IMR-90 (cell line): ENCODE measurements around the gene MEX3B. TPM values are rescaled to one million over a fixed set of nuclear protein-coding genes. Genes with fewer than 3 reads are reported as not detected.

ENCODE experiments used
- ATAC-seq: fragments of 200-7000 bp; cut with Tn5 transposase; 2 replicates; pipeline ENCODE4 v1.9.1; 2020; ENCODE audit warnings: low read depth, mild to moderate bottlenecking, moderate library complexity
- BruUV-seq: library from RNA; stranded (reverse); fragments of 400-500 nt; replicated peaks from 2 replicates; lab custom pipeline; 2021; lab: Mats Ljungman, UMichigan
- CTCF ChIA-PET: fragments of 300-600 bp; formaldehyde crosslinking; extraction: SDS; loops from one replicate; lab custom pipeline; 2021; ENCODE audit warnings: antibody characterized with exemption; lab: Yijun Ruan, JAX
- POLR2A ChIA-PET: fragments of 300-600 bp; sonication (Branson Sonifier 250); formaldehyde crosslinking; loops from one replicate; lab custom pipeline; 2022; ENCODE audit warnings: antibody characterized with exemption; ENCODE audit not compliant: unreplicated experiment; lab: Charles Lee
- DNase-seq: peaks from one replicate; pipeline ENCODE4 v3.0.0; 2013
- H2AFZ ChIP-seq: replicated peaks from 2 replicates; pipeline ENCODE3; 2013; ENCODE audit warnings: low read length, mild to moderate bottlenecking; ENCODE audit not compliant: poor library complexity
- H2AK5ac ChIP-seq: 2 replicates; pipeline ENCODE4 v1.6.1; 2013; ENCODE audit warnings: low read depth, low read length, inconsistent platforms
- H2AK9ac ChIP-seq: replicated peaks from 2 replicates; pipeline ENCODE3; 2013; ENCODE audit warnings: mild to moderate bottlenecking, low read depth, low read length, moderate library complexity; ENCODE audit not compliant: poor library complexity
- H2BK120ac ChIP-seq: 2 replicates; pipeline ENCODE4 v1.6.1; 2013; ENCODE audit warnings: low read depth, low read length, inconsistent platforms
- H2BK15ac ChIP-seq: 3 replicates; pipeline ENCODE4 v1.6.1; 2013; ENCODE audit warnings: low read depth, low read length, inconsistent platforms
- H2BK20ac ChIP-seq: 2 replicates; pipeline ENCODE4 v1.6.1; 2013; ENCODE audit warnings: low read depth, mild to moderate bottlenecking, inconsistent platforms, low read length, moderate library complexity
- H2BK5ac ChIP-seq: 2 replicates; pipeline ENCODE4 v1.6.1; 2013; ENCODE audit warnings: mild to moderate bottlenecking, low read depth, low read length, inconsistent platforms; ENCODE audit not compliant: poor library complexity, severe bottlenecking
- H3K14ac ChIP-seq: replicated peaks from 2 replicates; pipeline ENCODE4 v1.6.1; 2013; ENCODE audit warnings: low read depth, low read length, inconsistent platforms
- H3K18ac ChIP-seq: 2 replicates; pipeline ENCODE4 v1.6.1; 2013; ENCODE audit warnings: low read depth, low read length, control low read depth
- H3K23ac ChIP-seq: 2 replicates; pipeline ENCODE4 v1.6.1; 2013; ENCODE audit warnings: low read depth, low read length, inconsistent platforms
- H3K27ac ChIP-seq: 2 replicates; pipeline ENCODE4 v1.5.1; 2013; ENCODE audit warnings: mild to moderate bottlenecking, control low read depth, low read length; ENCODE audit not compliant: insufficient read depth
- H3K27me3 ChIP-seq: 2 replicates; pipeline ENCODE4 v1.6.1; 2013; ENCODE audit warnings: low read length; ENCODE audit not compliant: control insufficient read depth, insufficient read depth
- H3K36me3 ChIP-seq: 2 replicates; pipeline ENCODE4 v1.6.1; 2013; ENCODE audit warnings: low read length, mixed read lengths; ENCODE audit not compliant: control insufficient read depth, insufficient read depth
- H3K4ac ChIP-seq: 2 replicates; pipeline ENCODE4 v1.6.1; 2013; ENCODE audit warnings: low read depth, low read length, inconsistent platforms
- H3K4me1 ChIP-seq: 2 replicates; pipeline ENCODE4 v1.6.1; 2013; ENCODE audit warnings: low read length, mixed read lengths; ENCODE audit not compliant: control insufficient read depth, insufficient read depth
- H3K4me2 ChIP-seq: 2 replicates; pipeline ENCODE4 v1.6.1; 2013; ENCODE audit warnings: low read depth, mild to moderate bottlenecking, control low read depth, low read length, moderate library complexity
- H3K4me3 ChIP-seq: 2 replicates; pipeline ENCODE4 v1.5.1; 2013; ENCODE audit warnings: low read depth, mild to moderate bottlenecking, control low read depth, low read length, moderate library complexity; ENCODE audit not compliant: insufficient read depth
- H3K56ac ChIP-seq: 2 replicates; pipeline ENCODE4 v1.6.1; 2013; ENCODE audit warnings: low read length, inconsistent platforms; ENCODE audit not compliant: insufficient read depth; ENCODE audit errors: extremely low read depth
- H3K79me1 ChIP-seq, 2 experiments: 2 replicates each; pipeline ENCODE4 v1.6.1; 2013; ENCODE audit warnings: low read length in 2 of 2, inconsistent platforms in 1 of 2, low read depth in 1 of 2
- H3K9ac ChIP-seq: 2 replicates; pipeline ENCODE4 v1.6.1; 2013; ENCODE audit warnings: low read depth, low read length, control low read depth
- H3K9me1 ChIP-seq: 2 replicates; pipeline ENCODE4 v1.6.1; 2013; ENCODE audit warnings: low read length, inconsistent platforms; ENCODE audit not compliant: insufficient read depth
- H3K9me3 ChIP-seq: 2 replicates; pipeline ENCODE4 v1.6.1; 2013; ENCODE audit warnings: low read length; ENCODE audit not compliant: control insufficient read depth, insufficient read depth
- H4K20me1 ChIP-seq: 2 replicates; pipeline ENCODE4 v1.6.1; 2013; ENCODE audit warnings: low read length, inconsistent platforms; ENCODE audit not compliant: insufficient read depth
- H4K5ac ChIP-seq: 2 replicates; pipeline ENCODE4 v1.6.1; 2013; ENCODE audit warnings: mild to moderate bottlenecking, low read depth, low read length, control low read depth
- H4K8ac ChIP-seq, 2 experiments: 2 replicates each; pipeline ENCODE4 v1.6.1; 2013; ENCODE audit warnings: low read depth in 2 of 2, low read length in 2 of 2, control low read depth in 1 of 2, inconsistent platforms in 1 of 2
- H4K91ac ChIP-seq: 2 replicates; pipeline ENCODE4 v1.6.1; 2013; ENCODE audit warnings: low read depth, low read length, inconsistent platforms; ENCODE audit not compliant: insufficient read depth
- CEBPB ChIP-seq: IDR thresholded peaks from 2 replicates; pipeline ENCODE4 v1.6.1; 2012; ENCODE audit warnings: low read depth, low read length, improper control_type of control experiment
- MAFK ChIP-seq: IDR thresholded peaks from 2 replicates; pipeline ENCODE4 v1.6.1; 2012; ENCODE audit warnings: low read depth, low read length, improper control_type of control experiment
- WGBS, 2 experiments: methylation state at CpG; one replicate each; pipeline versions ENCODE4 v1.1.5 to v1.1.7; 2013; ENCODE audit warnings: missing lambda C conversion rate in 2 of 2; ENCODE audit not compliant: insufficient read length in 1 of 2; ENCODE audit errors: extremely low coverage in 2 of 2; 5-methylcytosine and 5-hydroxymethylcytosine counted together
- dilution Hi-C: fragments of 300-500 bp; cut with HindIII; formaldehyde crosslinking; loops from one replicate; pipeline ENCODE4 v1.14.3; 2018; ENCODE audit warnings: low sequenced_read_pairs; ENCODE audit not compliant: unreplicated experiment
- in situ Hi-C: fragments of 300-500 bp; cut with MboI; formaldehyde crosslinking; loops from 3 replicates; pipeline ENCODE4 v1.14.3; 2019; ENCODE audit warnings: low sequenced_read_pairs, inconsistent platforms, mixed read lengths
- intact Hi-C: fragments of 100-400 bp; cut with micrococcal nuclease; formaldehyde crosslinking; loops from 2 replicates; pipeline ENCODE4 v1.10.0; 2022
- polyA plus RNA-seq, 3 experiments: library from polyadenylated mRNA; depleted of rRNA; stranded (reverse); fragments of >200 nt; gene quantifications; 2 replicates each; pipeline ENCODE4 v1.2.3, GENCODE V29; 2012; ENCODE audit warnings: low replicate concordance in 1 of 3
- total RNA-seq: library from RNA; depleted of rRNA; stranded (reverse); fragments of >200 nt; gene quantifications from 2 replicates; pipeline ENCODE4 v1.2.3, GENCODE V29; 2012

Gene MEX3B
- total and polyA plus RNA-seq, 2 of the 4 experiments (the other 2 are of a cell fraction), result 3.6 to 12.9 TPM

GRCh38 chr15:82079736-82080135, 33.9 kb upstream of the MEX3B start:
- Histone ChIP-seq H3K27ac (peak overlapping the region; percentile 50; the same call in 1 of the 2 replicates), H4K5ac (no peak overlapping the region), H3K9ac (no peak overlapping the region), H3K79me1 (no peaks in the 10 kb centered on the region), H3K18ac (no peak overlapping the region; the same call in 1 of the 2 replicates), H2AK9ac (no peak overlapping the region), H3K23ac (no peak overlapping the region), H2BK120ac (0 out of 2 replicates have a peak overlapping the region, but pooled peaks have one; percentile 7), H3K4ac (no peak overlapping the region), H3K4me2 (peak overlapping the region; percentile 53; the same call in 1 of the 2 replicates), H4K20me1 (no peaks in the 10 kb centered on the region), H3K9me1 (peaks cover 8% of the 10 kb centered on the region), H2BK5ac (peak overlapping the region; percentile 30), H4K91ac (0 out of 2 replicates have a peak overlapping the region, but pooled peaks have one; percentile 5), H3K36me3 (no peaks in the 10 kb centered on the region), H3K4me3 (no peak overlapping the region), H2BK15ac (no peak overlapping the region), H3K4me1 (peaks cover 8% of the 10 kb centered on the region), H2AFZ (no peak overlapping the region), H3K9me3 (no peaks in the 10 kb centered on the region), H3K56ac (no peak overlapping the region), H3K27me3 (peaks cover 3% of the 10 kb centered on the region; the same call in 1 of the 2 replicates), H2BK20ac (no peak overlapping the region), H4K8ac (no peak overlapping the region), H2AK5ac (no peak overlapping the region), H3K14ac (no peak overlapping the region)
- POLR2A ChIA-PET, result no interaction called here
- WGBS, 2 experiments, result no CpG with 5 or more reads among the region's 5 CpGs
- peak; percentile 29; the same call in 1 of the 2 replicates for TF ChIP-seq MAFK
- TF ChIP-seq CEBPB, result no peak
- dilution Hi-C loops, result no loop called here
- no TSS peak for BruUV-seq
- intact Hi-C loops, result no loop called here
- DNase-seq (peak; percentile 58), ATAC-seq (peak; percentile 49)
- in situ Hi-C loops, result no loop called here
- CTCF ChIA-PET, result interaction anchor here (0.6 kb wide), 1 partner anchor 33 kb away, joined by 3 read pairs; no protein-coding TSS in a partner anchor
